GM19023 (cell line): ENCODE measurements around the gene PRKAR1B.

ENCODE experiments used
- ATAC-seq: cut with Tn5 transposase; IDR thresholded peaks from one replicate; pipeline ENCODE4 v1.9.1; 2021; ENCODE audit warnings: mild to moderate bottlenecking, moderate library complexity; ENCODE audit not compliant: unreplicated experiment

The PRKAR1B gene

DNA sequence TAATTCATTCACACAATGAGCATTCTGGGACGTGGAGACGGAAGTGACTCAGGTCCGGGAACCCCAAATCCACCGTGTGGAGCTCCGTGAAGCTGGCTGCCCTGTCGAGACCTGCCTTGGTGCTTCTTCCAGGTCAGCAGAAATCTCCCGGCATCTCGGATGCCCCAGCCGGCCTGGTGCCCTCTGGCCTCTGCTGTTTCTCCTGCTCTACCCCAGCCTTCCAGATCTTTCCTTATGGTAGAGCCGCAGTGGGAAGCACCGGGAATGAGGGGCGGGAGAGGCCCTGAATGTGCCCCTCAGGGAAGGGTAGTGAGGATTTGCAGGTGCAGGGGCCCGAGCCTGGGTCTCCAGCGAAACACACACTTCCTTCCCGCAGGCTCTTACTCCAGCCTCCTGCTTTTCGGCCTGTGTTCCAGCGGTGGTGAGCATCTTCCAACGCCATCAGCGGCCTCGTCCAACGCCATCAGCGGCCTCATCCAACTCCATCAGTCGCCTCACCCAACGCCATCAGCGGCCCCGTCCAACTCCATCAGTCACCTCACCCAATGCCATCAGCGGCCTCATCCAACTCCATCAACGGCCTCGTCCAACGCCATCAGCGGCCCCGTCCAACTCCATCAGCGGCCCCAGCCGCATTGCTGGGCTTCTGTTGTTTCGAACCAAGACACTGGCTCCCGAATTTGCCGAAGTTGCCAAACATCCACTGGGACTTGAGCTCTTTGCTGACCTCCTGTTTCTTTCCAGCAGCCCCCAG is 150.4 kb downstream of the PRKAR1B start:
- ATAC-seq = no peak

DNA sequence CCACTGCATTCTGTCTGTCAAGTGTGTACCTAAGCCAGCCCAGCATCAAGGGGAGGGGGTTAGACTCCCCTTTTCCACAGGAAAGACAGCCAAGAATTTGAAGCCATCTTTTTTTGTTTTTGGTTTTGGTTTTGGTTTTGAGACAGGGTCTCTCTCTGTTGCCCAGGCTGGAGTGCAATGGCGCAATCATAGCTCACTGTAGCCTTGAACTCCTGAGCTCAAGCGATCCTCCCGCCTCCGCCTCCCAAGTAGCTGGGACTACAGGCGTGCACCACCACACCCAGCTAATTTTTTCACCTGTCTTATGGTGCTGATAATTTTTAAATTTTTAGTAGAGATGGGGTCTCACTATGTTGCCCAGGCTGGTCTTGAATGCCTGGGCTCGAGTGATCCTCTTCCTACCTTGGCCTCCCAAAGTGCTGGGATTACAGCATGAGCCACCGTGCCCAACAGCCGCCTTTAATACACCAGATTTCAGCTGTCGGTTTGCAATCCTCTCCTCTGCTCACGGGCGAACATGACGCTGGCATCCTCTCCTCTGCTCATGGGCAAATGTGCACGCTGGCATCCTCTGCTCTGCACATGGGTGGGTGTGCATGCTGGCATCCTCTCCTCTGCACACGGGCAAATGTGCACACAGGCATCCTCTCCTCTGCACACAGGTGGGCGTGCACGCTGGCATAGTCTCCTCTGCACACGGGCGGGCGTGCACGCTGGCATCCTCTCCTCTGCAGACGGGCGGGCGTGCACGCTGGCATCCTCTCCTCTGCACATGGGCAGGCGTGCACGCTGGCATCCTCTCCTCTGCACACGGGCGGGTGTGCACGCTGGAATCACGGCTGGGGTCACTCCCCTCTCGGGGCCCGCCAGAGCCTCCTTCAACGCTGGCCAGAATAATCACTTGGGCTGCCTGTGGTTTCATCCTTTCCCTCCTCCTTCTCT is 151.4 kb downstream of the PRKAR1B start:
- no peak for ATAC-seq

DNA sequence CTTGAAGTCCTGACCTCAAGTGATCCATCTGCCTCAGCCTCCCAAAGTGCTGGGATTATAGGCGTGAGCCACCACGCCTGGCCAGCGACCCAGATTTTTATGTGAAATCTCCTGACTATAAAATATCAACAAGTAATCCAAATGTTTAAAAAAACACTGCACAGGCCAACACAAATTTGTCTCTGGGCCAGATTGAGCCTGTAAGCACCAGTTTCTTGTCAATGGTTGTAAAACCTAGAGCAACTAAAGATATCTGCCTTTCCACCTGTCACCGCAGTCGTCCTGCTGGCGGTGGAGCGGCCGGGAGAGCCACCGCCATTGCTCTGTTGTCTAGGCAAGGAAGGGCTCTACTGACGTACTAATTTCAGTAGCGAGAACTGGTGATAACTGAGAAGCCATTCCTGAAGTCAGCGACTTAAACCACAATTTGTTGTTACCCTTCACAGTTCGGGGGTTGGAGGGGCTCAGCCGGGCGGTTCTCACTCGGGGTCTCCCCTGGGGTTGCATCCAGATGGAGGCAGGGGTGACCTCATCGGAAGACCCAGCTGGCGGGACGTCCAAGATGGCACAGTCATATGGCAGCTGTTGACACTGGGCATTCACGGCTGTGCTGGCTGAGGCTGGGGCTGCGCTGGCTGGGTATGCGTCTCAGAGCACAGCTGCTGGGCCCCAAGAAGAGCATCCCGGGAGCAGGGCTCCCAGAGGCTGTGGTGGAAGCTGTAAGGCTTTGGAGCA is 152.3 kb downstream of the PRKAR1B start:
- no peak for ATAC-seq

DNA sequence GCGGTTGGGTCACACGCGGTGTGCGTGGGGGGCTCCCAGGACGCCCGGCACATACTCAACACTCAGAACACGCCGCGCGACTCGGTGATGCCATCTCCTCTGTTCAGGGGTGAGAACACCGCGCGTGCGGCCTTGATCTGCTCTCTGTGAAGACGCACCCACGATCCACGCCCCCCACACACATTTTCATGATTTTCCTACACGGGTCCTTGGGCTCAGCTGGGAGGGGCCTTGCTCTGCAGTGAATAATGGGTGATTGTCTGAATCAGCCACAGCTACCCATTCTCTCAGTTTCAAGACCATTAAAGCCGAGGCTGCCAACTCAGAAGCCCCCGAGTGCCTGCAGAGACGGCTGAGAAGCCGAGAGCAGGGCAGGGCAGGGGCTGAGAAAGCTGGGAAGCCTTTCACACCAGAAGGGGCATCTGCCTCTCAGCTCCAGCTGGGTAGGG is 153.1 kb downstream of the PRKAR1B start:
- no peak for ATAC-seq

DNA sequence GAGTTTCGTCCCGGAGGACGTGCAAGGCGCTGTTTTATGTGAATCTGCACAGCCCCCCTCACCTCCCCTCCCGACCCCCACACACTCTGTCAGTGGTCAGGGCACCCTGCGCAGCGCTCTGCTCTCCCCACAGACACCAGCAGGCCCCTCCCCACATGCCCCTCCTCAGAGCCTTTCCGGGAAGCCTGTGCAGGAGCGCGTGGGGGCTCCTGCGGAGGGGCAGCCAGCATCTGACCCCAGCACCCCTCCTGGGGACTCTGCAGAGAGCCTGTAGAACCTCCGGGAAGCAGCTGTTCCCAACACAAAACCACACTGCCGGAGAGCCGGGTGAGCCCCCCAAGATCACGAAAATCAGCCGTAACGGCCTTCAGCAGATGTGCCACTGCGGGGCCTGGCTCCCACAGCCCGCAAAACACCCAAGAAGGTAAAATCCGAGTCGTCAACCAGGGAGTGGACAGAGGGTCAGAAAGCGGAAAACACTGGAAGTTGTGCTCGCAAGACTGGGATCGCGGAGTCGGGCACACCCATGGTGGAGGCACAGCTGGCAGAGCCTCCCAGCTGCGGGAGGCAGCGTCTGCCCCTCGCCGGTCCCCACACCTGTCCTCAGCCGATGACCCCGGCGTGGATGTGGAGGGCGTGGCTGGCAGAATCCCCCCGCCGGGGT is 153.7 kb downstream of the PRKAR1B start:
- ATAC-seq = no peak

DNA sequence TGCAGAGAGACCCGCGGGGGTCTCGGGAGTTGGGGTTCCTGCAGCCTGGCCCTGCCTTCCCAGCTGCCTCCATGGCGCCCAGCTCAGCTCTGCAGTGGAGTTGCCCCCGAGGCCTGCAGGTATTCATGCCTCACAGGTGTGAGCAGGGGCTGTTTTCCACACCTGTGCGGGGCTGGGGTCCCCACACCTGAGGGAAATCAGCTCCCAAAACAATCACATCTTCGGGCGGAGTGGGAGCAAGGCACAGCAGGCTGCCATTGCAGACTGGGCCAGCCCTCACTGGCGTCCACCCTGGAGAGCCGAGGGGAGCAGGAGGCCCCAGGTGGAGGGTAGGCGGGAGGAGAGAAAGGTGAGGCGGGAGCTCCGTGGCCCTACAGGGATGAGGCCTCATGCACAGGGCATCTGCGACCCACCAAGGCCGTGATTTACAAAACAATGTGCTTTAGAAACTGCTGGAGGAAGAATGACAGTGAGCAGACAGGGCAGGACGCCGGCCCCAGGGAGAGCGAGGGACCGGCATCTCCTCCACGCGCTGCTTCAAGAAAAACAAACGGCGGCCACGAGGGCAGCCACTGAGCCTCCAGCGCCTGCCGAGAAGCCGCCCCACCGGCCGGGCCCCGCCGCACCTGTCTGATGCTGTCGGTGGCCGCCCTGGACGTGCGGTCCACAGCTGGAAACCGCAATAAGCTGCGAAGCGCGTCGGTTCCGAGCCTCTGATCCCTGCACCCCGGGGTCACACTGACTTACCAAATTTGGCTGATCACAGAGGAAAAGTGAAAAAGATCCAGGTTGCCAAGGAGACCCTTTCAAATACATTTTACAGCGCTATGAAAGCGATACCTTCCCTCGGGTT is 154.4 kb downstream of the PRKAR1B start:
- ATAC-seq = no peak

DNA sequence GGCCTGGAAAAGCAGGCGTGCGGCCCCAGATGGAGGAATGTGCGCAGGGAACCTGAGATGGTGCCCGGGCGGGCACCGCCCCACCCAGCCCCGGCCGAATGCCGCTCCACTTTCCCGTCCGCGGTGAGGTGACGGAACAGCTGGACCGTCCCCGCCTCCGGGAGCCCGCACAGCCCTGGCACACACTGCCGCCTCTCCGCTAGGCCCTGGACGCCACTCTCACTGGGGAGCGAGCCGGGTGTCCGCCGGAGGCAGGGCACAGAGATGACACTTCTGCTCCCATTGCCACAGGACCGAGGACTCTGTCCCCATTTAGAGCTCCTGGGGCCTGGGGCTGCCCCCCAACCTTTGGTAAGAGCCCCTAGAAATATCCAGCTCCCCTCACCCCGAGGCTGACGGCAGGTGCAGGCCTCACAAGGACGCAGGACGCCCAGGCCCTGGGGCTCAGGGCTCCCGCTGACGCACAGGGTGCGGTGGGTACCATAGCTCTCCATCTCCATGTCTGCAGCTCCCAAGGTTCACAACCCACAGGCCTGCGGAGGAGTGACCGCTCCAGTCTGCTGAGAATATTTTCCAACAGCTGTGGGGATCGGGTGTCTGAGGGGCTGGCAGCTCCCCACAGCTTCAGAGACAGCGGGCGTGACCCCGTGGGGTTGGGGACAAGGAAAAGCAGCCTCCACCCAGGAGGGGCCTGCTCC is 155.2 kb downstream of the PRKAR1B start:
- ATAC-seq = no peak

DNA sequence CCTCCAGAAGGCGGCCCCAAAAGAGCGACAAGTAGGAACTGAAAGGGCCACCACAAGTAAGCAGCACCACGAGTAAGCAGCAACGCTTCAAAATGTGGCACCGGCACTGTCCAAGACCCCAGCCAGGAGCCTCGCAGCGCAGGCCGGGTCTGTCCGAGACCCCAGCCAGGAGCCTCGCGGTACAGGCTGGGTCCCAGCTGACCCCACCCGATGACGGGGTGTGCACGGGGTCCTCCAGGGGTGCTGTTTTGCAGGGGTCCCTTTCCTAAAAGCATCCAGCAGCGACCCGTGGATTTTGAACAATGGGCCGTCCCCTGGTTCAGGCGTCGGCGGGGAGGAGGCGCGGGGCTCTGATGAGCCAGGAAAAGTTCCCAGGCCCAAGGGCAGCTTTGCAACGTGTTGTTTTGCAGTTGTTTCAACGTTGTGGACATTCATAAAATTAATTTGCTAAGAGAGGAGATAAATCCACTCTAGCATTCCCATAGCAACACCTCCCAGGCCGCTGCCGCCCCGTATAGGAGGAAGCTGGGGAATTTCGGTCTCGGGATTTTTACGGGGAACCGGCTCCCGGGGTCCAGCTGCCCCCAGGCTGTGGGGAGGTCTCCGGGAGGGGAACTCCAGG is 155.9 kb downstream of the PRKAR1B start:
- no peak for ATAC-seq

DNA sequence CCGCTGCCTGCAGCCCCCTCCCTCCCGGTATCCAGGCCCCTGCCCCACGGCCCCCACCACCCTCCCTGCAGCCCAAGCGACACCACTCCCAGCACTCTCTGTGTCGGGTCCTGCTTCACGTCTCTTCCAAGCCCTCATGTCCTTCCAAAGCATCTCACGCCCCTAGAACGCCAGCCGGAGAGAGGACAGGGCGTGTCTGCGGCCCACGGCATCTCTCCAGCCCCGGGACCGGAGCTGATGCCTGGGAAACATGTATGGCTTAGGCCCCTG is 156.3 kb downstream of the PRKAR1B start:
- no peak for ATAC-seq

DNA sequence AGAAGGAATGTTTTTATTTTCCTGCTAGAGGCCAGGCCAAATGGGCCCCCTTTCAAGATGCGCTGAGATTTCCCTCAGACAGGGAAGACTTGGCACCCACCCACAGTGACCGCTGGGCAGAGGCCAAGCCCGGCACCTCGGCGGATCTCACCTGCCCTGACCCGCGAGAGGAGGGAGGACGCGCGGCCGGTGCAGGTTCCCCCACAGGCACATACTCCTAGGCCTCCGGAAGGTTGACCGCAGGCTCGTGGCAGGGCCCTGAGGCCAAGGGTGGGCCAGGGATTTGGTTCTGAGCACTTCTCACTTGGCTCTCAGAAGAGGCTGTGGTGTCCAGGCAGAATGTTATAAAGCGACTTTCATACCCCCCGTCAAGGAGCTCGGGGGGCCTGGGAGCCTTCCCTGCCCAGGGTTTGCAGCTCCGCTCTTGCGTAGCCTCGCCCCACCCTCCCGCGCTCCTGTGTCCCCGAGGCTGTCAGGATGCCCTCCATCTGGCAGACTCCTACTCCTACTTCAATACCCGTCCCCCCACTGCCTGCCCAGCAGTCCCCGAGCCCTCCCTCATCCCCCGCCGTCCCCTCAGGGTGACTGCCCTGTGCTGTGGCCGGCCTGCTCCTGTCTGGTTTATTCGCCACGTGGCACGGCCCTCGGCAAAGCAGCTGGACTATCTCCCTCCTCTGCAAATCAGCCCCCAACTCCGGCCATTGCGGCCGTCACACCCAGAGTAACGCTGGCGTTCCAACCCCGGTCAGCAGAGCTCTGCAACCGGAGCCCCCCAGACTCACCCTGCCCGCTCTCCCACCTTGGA is 156.9 kb downstream of the PRKAR1B start:
- no peak for ATAC-seq

DNA sequence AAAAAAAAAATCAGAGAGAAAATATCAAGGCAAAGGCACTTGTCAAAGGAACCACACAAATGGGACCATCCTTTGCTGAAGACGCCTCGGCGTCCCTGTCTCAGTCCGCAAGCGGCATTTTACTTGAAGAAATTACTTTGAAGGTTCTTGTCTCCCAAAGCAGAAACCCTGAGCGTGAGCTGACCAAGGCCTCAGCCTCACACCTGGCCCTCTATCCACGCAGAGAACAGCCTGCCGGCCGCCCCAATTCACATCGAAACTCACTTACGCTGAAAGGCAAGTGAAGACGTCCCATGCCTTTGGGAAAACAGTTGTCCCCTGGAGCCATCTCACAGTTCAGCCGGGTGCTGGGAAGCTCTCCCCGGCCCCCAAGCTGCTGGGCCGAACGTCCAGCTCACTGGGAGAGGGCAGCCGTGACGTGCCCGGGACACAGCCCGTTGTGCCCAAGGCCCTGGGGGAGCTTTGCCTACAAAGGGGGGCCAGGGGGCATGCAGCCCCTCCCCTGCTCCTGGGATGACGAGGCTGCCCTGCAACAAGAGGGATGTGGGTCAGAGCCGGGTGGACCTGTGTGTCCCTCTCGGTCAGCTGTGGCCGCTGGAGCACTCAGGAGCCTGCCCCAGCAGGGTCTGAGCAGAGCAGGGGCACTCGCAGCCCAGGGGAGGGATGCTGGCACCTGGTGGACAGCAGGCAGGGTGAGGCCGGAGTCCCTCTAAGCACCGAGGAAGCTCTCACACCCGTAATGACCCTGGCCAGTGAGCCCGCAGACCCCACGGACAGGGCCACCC is 157.8 kb downstream of the PRKAR1B start:
- ATAC-seq = no peak

DNA sequence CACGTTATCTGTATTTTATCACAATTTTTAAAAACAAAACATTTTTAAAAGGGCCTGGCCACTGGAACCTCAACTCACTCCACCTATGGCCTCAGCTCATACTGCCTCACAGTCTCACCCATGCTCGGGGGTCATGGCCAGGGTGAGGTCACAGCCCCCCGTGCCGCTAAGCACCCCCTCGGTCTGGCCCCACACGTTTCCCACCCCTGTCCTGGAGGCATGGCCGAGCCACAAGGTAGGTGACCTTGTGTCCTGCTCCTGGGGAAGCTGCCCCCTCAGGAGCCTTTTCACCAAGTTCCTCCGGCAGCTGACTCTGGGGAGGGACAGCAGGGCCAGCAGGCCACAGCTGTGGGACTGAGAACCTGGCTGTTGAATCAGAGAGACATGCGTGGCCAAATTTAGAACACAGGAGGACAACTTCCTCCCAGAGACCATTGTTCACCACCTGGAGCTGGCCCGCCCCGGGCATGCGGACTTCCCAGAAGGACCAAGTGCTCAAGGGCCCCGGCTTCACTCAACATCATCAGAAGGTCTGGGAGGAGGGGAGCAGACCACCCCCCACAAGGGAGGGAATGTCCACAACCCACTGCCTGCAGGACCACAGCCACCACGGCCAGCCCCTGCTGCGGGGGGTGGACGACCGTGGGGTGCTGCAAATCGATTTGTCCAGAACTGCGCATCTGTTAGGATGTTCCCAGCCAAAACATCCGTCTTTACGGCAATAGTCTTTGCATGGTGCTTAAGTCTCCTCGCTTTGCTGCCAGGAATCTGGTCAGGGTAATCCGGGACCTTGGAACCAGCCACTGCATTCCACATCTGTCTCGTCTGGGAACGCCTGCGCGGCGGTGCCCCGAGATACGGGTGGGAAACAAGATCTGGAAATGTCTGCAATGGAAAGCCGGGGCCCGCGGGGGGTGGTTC is 158.8 kb downstream of the PRKAR1B start:
- ATAC-seq = no peak

DNA sequence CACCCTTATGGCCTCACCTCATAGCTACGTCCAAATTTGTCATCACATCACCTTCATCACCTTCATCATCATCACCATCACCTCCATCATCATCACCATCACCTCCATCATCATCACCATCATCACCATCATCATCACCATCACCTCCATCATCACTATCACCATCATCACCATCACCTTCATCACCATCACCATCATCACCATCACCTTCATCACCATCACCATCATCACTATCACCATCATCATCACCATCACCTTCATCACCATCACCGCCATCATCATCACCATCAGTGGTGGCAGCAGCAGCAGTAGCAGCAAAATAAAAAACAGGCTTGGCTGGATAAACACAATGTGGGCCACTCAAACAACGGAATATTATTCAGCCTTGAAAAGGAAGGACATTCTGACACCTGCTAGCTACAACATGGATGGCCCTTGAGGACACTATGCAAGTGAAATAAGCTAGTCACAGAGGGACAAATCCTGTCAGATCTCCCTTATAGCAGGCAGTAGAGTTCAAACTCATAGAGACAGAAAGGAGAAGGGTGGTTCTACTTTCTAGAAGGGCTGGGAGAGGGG is 159.7 kb downstream of the PRKAR1B start:
- ATAC-seq = no peak

DNA sequence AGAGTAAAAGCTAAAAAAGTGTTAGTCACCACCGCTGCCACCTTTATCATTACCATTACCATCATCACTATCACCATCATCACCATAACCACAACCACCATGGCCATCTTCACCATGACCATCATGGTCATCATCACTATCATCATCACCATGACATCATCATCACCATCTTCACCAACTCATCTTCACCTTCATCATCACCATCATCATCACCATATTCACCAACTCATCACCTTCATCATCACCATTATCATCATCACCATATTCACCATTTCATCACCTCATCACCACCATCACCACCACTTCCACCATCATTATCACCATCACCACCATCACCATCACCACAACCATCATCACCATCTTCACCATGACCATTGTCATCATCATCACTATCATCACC is 161.0 kb downstream of the PRKAR1B start:
- ATAC-seq = no peak

DNA sequence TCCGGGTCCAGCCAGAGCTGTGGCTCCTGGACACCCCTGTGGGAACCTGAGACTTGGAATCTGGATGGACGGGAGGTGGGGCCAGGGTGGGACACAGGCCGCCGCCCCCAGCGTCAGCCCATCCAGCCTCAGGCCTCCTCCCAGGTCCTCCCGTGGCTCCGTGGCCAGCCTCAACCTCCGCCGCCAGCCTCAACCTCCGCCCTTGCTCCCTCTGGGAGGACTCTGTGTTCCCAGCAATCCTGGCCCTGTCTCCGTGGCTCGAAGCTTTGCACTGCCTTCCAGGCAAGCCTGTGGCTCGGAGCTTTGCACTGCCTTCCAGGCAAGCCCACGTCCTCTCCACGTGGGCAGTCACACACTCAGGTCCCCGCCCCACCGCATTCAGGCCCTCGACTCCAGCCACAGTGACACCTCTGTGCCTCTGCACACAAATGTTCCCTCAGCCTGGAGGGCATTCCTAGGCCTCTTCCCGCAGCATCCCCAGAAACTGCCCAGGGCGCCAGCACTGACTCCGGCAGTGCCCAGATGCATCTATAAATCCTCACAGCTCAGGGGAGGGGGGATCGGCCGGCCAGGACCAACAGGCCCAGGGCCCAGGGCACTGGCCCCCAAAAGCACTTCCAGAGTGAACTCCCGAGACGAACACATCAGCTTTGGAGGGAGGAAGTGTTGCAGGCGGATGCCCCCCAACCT is 162.8 kb downstream of the PRKAR1B start:
- ATAC-seq = no peak
